HG02759 (cell line): ENCODE results near the gene COLEC11.
A peak's percentile ranks its signal among the peaks of the same experiment; 100 is the strongest.
"Not testable (repeated sequence)": the region's sequence is repeated elsewhere in the genome, so short reads cannot be mapped to it uniquely, and the experiment has no call there.

ENCODE experiments used
- ATAC-seq: cut with Tn5 transposase; IDR thresholded peaks from one replicate; pipeline ENCODE4 v1.9.1; 2021; ENCODE audit warnings: mild to moderate bottlenecking, moderate library complexity; ENCODE audit not compliant: unreplicated experiment

COLEC11 gene

GRCh38 chr2:3622967-3623366 is 28.1 kb downstream of the COLEC11 start:
- no peak for ATAC-seq

- peak; percentile 94 for ATAC-seq
Observed at GRCh38 chr2:3624059-3624794, 29.3 kb downstream of the COLEC11 start.

- ATAC-seq: no peak
Observed at GRCh38 chr2:3625186-3625585, 30.3 kb downstream of the COLEC11 start.

DNA sequence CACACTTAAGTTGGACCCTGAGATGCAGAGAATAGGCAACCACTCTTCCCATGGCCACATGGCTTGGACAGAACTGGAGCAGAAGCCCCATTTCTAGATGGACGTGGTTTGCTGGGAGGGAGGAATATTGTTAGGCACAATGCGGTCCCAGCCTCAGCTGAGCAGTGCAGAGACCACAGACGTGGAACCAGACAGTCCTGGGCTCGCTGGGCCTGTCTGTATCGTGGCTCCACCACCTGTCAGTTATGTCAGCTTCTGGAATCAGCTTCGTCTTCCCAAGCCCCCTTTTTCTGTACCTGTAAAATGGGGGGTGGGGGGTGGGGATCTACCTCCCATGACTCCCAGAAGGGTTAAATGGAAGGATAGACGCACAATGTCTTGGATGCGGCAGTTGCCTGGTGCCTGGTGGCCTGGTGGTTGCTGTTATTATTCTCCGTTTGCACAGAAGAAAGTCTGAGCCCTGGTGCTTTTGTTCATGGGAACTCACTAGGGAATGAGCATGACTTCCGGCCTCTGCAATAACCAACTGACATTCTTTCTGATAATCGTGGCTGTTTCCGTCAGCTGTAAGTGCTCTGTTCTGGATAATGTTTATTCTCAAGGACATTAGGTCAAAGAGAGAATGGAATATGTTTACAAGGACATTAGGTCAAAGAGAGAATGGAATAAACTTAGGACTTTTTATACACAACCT is 31.4 kb downstream of the COLEC11 start:
- no peak for ATAC-seq

- ATAC-seq: no peak
Observed at GRCh38 chr2:3626812-3627499, 32.0 kb downstream of the COLEC11 start.

DNA sequence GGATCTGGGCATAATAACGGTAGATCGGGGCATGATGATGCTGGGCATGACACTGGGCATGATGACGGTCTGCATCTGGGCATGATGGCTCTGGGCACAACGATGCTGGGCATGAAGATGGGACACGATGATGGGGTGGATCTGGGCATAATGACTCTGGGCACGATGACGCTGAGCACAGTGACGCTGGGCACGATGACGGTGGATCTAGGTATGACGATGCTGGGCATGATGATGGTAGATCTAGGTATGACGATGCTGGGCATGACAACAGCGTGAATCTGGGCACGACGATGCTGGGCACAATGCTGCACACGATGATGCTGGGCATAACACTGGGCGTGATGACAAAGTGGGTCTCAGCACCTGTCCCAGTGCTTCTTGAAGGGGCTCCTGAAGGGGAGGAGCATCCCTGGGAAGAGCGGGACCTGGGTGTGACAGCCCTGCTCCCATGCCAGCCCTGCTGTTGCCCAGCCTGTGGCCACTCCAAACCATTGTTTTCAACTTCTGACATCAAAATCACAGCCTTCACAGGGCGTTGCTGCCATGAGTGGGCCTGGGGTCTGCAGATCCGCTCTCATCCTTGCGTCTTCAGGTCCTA is 32.7 kb downstream of the COLEC11 start:
- ATAC-seq: no peak

- no peak for ATAC-seq
Observed at GRCh38 chr2:3628241-3628679, 33.3 kb downstream of the COLEC11 start.

GRCh38 chr2:3628800-3629199 is 33.9 kb downstream of the COLEC11 start:
- no peak for ATAC-seq

- ATAC-seq: no peak
Observed at GRCh38 chr2:3630631-3631030, 35.7 kb downstream of the COLEC11 start.

DNA sequence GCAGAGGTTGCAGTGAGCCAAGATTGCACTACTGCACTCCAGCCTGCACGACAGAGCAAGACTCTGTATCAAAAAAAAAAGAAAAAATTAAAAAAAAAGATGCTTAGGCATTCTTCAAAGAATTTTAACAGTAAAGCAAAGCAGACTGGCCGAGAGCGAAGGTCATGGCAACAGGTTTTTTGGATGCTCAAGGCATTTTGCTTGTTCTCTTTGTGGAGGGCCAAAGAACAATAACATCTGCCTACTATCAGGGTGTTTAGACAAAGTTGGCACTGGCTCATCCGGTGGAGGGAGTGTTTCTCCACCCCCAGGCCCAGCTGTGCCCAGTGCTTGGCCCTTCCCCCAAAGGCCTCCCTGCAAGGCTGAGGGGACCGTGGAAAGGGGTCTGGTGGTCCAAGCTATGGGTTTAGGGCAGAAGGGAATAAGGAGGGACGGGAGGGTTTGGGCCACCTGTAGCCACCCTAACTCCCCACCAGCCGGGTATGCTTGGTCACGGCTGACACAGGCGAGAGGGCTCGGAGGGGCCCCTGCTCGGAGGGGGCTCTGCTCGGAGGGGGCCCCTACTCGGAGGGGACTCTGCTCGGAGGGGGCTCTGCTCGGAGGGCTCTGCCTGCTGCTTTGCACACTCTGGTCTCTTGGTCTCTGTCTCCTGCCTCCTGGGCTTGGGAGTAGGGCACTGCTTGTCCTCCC is 36.4 kb downstream of the COLEC11 start:
- ATAC-seq: no peak

- ATAC-seq: no peak
Observed at GRCh38 chr2:3631851-3632659, 37.1 kb downstream of the COLEC11 start.

- no peak for ATAC-seq
Observed at GRCh38 chr2:3633089-3633981, 38.4 kb downstream of the COLEC11 start.

- ATAC-seq: no peak
Observed at GRCh38 chr2:3633982-3634595, 39.2 kb downstream of the COLEC11 start.

DNA sequence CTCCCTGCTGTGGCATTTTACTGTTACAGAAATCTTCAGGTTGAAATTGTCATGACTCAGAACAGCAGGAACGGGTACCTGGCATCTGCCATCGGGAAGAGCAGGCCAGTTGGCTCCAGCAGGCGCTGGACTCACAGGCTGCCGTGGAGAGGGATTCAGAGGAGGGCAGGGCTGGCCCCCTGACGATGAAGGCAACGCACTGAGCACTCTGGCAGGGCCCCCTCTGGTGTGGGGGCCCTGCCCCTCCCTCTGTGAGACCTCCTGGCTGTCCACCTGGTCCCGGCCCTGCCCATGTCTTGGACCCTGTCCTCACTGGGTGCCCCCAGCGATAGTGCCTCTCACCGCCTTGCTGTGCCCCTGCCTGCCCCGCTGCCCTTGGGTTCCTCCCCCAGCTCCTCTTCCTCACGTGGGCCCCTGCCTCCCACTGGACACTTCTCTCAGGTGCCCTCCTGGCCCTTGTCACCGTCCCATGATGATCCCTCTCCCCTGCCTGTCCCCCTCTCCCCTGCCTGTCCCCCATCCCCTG is 39.7 kb downstream of the COLEC11 start:
- no peak for ATAC-seq

- no peak for ATAC-seq
Observed at GRCh38 chr2:3635171-3635974, 40.5 kb downstream of the COLEC11 start.

- ATAC-seq: not testable (repeated sequence)
Observed at GRCh38 chr2:3635975-3636327, 41.0 kb downstream of the COLEC11 start.

DNA sequence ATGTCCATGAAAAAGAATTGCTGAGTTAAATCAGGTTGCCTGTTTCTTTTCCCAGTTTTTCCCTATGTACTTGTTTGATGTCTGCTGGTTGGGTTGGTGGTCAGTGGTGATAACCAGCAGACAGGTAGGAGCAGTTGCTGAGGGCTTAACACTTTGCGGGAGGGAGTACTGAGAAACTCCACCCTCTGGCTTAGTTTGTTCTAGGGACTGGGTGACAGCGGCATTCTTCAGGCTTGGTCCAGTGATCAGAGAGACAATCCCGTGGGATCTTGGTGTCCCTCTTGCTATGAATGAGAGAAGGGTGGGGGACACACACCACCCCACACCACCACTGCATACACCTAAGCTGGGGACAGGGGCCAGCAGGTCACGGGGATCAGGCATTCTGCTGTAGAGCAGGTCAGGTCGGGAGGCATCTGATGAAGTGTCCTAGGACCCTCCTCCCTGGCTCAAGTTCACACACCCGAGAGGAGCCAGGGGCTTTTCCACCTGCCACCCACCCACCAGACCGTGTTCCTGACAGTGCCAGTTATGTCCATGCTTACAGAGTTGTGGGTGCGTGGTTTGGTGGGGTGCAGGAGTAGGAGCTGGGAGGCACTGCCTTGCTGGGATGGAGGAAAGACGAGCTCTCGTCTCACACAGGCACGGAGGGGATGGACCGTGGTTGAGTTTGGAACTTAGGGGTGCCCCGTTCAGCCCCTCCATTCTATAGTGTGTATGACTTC is 41.8 kb downstream of the COLEC11 start:
- ATAC-seq: no peak
